GM18519 (cell line): ENCODE results near the gene MYPOP.
"Not testable (repeated sequence)": the region's sequence is repeated elsewhere in the genome, so short reads cannot be mapped to it uniquely, and the experiment has no call there.

Source experiments
- ATAC-seq: cut with Tn5 transposase; IDR thresholded peaks from one replicate; pipeline ENCODE4 v1.9.1; 2021; ENCODE audit warnings: mild to moderate bottlenecking, moderate library complexity; ENCODE audit not compliant: unreplicated experiment, low FRiP score

The MYPOP gene

DNA sequence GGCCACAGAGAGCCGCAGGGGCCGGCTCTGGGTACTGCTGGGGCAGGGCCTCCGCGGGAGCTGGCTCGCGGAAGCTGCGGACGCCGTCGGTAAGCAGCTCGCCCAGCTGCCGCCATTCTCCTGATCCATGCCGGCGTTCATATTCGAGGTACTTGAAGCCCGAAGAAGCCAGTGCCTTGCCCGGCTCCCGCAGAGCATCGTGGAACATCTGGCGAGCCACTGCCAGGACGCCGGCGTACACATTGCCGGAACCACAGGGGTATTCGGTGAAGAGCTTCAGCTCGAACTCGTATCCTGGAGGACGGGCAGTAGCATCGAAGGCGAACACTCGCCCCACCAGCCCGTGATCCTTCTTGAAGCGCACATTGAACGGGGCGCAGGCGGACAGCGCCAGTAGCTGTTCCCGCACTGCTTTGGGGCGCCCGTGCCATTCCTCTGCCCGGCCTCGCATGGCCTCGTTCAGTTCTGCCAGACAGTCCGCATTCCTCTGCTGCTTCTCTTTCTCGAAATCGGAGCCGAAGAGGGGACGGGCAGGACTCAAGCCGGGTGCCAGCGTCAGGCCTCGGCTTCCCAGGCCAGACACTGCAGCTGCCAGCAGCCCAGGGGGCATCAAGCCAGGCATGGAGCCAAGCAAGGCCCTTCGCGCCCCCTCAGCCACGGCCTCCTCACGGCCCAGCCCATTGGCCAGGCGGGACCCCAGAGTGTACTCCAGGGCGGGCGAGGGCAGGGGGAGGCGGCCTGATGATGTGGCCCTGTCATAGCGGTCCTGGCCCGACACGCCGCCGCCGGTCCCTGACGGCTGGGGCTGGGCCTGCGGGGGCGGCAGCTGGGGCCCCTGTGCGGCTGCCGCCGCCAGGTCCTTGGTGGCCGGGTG, 17.5 kb downstream of the MYPOP start:
- no peak for ATAC-seq

DNA sequence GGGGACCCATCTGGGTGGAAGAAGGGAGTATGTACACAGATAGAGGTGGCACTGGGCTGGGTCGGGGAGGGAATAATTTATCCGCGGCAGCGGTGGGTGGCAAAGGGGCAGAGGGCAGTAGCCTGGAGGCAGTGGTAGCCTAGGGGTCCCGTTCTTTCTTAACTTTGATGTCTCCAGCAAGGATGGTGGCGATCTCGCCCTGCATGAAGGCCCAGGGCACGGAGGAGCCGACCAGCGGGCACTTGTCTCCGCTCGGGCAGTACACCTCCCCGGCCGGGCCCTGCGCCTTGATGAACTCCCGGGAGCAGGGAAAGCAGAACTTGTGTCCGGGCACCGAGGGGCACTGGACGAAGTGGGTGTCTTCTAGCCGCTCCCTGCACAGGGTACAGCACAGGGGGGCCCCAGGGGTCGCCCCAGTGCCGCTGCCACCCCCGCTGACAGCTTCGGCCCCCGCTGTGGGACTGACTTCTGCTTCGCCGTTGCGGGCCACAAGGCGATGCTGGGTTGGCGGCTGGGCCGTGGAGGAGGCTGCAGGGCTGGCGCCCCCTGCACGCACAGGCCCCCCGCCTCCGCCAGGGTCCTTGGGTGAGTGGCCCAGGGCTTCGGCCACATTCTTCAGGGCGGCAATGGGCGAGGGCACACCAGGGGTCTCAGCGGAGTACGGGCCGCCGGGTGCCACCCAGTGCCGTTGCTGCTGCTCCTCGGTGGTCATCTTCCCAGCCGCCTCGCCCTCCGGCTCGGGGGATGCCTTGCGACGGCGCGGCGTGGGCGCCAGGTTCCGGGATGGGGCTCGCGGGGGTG, 18.3 kb downstream of the MYPOP start:
- ATAC-seq, result no peak

DNA sequence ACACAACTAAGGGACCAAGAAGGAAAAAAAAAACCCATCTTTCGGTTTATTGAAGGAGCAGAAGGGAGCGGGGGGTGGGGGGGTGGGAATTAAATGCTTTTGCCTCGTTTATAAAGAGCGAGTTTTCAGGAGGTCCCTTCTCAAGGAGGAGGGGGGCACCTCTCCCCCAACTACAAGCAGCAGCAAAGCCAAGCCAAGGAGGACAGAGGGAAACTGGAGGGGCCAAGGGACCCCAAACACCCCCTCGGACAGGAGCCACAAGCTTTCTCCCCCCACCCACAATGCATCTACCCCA, 18.9 kb downstream of the MYPOP start:
- ATAC-seq, result no peak

DNA sequence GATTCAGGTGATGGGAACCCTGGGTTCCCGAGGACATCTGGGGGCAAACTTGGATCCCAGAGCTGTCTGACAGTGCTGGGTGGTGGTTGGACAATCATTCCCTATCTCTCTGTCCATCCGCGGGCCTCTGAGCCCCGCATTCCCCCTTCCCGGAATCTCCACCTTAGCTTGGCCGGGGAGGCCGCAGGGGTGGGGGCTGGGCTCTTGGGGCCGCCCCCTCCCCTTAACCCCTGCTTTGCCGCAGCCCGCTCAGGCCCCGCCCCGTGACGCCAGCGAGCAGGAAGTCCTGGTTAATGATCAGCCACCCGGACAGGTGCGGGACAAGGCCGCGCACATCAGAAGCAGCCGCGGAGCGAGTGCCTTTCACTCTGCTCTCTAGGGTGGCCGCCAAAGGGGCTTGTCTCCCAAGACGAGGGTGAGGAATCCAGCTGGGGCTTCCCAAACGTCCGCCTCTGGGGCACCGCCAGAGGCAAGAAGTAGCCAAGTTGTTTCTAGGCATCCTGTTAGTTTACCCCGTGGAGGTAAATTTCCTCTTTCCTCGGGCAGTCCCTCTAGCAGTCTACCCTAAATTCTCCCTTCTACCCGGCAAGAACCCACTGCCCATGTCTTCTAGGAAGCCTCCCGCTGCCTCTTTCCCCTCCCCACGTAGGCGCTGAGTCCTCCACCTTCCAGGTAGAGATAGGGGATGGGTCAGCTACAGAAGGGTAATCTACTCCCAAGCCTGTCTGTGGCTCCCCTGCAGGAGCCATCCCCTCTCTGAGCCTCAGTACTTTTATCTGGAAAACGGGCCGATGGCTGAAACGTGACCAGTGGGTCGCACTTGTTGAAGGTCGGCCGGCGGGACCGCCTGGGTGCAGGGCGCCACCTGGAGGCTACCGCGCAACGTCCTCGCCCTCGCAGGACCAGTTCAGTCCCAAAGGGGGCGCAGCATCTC, 19.5 kb downstream of the MYPOP start:
- ATAC-seq, result no peak

DNA sequence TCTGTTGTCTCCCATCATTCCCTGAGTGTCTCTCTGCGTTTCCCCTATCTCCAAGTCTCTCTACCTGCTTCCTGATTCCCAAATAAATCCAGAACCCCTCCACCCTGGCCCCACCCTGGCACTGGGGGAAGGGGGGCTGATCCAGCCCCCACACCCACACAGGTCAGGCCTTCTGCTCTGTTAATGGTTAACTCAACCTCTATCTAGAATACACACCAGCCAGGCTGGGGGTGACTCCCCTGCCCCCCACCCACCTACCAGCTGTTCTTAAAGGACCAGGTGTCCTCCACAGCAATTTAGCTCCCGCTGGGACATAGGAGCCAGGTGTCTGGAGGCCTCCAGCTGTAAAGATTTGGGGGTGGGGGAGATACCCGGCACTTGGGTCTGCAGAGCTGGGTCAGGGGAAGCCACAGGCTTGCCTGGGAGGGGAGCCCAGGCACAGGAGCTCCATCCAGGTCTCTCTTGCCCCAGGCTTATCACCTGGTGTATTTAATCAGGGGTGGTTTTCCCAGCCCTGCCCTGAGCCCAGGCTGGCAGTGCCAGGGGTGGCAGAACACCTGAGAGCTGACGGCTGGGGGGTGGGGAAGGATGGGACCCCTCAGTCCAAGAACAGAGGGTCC, 20.4 kb downstream of the MYPOP start:
- no peak for ATAC-seq

DNA sequence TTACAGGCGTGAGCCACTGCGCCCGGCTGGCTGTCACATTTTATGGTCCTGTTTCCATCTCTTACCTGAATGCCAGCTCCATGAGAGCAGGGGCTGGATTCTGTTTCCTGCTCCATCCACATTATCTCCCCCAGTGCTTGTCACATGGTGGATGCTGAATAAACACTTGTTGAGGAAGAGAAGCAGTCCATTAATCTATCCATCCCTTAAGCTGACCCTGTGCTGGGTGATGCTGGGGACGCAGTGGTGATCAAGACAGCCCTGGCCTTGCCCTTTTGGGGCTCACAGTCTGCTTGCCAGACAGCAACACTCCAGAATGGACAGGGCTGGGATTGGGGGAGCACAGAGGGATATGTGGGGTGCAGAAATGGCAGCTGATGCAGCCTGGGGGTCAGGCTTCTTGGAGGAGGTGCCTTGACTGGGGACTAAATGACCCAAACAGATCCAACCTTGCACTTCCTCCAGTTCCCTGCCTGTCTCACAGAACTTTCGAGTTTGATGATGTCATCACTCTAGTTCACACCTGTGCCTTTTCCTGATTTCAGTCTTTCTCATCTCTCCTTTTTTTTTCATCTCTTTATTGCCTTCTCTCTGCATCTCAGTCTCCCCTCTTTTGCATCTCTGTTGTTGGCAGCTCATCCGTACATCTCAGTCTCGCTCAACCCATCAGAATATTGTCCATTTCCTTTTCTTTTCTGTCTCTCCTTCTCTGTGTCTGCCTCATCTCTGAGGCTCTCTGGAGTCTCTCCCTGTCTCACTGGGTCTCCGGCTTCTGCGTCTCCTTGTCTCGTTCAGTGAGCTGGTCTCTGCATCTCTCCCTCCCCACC, 21.1 kb downstream of the MYPOP start:
- no peak for ATAC-seq

DNA sequence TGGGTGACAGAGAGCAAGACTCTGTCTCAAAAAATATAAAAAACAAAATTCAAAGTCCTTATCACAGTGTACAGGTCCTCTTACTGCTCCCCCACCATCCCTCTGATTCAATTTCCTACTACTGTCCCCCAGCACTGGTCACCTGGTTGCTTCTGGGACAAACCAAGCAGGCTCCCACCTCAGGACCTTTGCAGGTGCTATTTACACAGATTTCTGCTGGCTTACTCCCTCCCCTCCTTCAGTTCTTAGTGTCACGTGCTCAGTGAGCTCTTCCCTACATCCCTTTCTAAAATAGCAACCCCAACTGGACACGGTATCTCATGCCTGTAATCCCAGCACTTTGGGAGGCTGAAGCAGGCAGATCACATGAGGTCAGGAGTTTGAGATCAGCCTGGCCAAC, 22.4 kb downstream of the MYPOP start:
- no peak for ATAC-seq

DNA sequence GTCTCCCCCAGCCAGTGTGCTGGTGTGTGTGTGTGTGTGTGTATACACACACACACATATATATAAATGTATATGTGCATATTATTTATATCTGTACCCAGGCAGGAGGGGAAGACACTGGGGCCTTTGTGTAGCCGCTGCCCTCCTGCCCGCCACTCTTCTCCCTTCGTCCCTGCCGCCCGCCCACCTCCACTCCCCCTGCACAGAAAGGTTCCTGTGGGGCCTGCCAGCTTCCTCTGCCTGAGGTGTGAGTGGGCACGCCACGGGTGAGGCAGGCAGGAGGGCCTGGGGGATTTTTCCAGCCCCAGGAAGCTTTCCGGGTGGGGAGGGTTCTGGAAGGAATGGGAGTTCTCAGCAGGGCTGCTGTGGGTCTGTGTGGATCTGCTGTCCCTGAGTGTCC, 23.4 kb downstream of the MYPOP start:
- ATAC-seq, result no peak

DNA sequence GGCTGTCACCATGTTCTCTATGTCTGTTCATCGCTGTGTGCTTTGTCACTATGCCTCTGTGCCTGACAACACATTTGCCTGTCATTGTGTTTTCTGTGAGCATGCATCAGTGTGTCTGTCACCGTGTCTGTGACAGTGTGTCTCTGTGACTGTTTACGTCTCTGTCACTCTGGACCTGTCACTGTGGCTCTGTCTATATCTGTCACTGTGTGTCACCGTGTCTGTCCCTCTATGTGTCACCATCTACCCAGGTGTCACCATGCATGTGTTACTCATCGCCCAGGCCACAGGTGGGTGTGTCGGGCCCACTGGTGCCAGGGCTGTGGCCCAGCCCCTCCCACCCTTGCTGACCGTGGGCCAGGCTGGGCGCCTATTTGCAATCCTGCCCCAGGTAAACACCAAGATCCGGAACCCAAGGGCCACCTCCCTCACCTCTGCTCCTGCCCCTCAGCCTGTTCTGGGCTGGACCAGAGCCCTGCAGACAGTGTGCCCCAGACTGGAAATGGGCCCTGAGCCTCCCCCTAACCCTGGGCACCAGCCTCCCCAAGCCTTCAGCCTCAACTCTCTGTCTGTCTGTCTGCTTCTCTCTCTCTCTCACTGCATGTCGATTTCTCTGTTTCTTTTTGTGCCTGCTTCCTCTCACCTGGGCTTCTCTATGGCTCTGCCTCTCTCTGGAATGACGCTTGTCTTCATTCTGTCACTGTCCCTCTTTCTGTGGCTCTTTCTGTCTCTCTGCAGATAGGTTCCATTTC, 24.2 kb downstream of the MYPOP start:
- ATAC-seq, result no peak

DNA sequence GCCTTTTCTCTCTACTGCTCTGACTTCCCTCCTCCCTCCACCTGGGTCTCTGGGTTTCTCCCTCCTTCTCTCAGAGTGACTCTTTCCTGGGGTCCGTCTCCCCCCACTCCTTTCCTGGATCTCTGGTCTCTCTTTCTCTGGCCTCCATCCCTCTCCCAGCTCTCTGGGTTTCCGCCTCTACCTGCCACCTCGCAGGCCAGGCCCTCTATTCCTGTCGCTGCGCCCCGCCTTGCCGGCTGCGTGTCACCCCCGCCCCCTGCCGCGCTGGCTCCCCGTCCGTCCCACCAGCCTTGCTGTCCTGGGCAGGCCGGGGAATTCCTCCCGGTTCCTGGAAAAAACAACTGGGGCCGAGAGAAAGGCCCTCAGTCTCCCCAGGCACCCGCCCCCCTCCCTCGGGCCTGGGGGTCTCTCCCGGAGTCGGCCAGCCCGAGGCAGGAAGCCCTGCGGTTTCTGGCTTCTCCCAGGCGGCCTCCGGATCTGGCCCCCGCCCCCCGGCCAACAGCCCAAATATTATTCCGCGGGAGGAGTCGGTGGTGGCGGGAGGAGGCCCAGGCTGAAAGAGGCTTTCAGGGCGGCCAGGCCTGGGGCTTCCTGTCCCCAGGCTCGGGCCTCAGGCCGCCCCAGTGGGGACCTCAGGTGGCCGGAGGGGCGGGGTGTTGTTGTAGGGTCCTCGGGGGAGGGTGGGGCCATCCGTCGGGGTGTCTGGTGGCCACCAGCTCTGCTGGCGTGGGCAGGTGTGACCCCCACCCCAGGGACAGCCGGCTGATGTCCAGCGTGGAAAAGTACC, 25.8 kb downstream of the MYPOP start:
- no peak for ATAC-seq

DNA sequence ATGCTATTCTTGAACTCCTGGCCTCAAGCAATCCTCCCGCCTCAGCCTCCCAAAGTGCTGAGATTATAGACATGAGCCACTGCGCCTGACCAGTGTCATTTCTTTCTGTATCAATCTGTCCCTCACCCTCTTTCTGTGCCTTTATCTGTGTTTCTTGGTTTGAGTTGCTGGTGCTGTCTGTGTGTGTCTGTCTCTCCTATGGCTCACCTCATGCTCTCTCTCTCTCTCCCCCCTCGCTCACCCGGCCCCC, 26.3 kb downstream of the MYPOP start:
- ATAC-seq, result no peak

DNA sequence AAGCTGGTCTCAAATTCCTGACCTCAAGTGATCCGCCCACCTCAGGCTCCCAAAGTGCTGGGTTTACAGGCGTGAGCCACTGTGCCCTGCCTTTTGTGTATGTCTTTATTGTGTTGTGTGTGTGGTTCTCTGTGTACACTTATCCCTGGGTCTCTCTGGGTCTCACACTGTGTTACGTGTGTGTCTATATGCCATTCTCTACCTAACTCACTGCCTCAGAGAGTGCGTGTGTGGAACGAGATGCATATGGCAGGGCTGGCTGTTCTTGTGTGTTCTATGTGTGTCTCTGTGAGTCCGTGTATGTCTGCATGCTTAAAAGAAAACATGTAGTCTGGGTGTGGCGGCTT, 27.8 kb downstream of the MYPOP start:
- ATAC-seq, result no peak

DNA sequence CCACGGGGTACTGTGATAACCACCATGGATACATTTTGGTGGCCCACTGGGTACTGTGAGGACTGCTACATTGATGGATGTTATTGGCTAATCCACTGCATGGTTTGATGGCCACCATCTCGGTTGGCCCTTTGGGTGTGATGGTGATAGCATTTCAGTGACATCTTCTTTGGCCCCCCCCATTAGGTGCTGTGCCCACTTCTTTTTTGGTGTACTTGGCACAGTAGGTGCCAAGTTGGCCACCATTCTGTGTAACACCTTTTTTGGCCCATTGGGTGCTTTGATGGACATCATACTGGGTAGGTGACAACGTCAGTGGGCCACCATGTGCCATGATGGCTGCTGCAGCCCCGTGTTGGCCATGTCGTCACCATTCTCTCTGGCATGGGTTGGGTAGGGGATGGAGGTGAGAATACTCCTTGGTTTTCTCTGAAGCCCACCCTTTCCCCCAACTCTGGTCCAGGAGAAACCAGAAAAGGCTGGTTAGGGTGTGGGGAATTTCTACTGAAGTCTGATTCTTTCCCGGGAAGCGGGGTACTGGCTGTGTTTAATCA, 29.1 kb downstream of the MYPOP start:
- no peak for ATAC-seq

DNA sequence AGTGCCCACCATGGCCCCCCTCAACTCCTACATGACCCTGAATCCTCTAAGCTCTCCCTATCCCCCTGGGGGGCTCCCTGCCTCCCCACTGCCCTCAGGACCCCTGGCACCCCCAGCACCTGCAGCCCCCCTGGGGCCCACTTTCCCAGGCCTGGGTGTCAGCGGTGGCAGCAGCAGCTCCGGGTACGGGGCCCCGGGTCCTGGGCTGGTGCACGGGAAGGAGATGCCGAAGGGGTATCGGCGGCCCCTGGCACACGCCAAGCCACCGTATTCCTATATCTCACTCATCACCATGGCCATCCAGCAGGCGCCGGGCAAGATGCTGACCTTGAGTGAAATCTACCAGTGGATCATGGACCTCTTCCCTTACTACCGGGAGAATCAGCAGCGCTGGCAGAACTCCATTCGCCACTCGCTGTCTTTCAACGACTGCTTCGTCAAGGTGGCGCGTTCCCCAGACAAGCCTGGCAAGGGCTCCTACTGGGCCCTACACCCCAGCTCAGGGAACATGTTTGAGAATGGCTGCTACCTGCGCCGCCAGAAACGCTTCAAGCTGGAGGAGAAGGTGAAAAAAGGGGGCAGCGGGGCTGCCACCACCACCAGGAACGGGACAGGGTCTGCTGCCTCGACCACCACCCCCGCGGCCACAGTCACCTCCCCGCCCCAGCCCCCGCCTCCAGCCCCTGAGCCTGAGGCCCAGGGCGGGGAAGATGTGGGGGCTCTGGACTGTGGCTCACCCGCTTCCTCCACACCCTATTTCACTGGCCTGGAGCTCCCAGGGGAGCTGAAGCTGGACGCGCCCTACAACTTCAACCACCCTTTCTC, 30.1 kb downstream of the MYPOP start:
- no peak for ATAC-seq

DNA sequence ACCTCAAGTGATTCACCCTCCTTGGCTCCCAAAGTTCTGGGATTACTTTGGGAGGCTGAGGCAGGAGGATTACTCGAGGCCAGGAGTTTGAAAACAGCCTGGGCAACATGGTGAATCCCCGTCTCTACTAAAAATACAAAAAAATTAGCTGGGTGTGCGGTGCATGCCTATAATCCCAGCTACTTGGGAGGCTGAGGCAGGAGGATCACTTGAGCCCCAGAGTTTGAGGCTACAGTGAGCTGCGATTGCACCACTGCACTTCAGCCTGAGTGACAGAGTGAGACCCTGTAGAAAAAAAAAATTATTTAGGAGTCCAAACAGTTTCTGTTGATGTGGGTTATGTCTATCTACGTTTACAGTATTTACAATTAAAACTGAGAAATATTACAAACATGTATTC, 31.6 kb downstream of the MYPOP start:
- ATAC-seq, result no peak

DNA sequence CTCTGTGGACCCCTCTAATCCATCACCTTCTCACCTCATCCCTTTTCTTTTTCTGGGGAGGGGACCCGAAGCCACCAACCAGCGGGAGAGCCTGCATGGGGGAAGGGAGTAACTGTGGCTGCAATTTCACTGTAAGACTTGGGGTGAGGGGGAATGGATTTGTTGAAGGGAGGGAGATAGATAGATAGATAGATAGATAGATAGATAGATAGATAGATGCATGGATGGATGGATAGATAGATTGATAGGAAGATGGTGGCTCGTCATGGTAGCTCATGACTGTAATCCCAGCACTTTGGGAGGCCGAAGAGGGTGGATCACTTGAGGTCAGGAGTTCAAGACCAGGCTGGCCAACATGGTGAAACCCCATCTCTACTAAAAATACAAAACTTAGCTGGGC, 35.2 kb downstream of the MYPOP start:
- not testable (repeated sequence) for ATAC-seq

DNA sequence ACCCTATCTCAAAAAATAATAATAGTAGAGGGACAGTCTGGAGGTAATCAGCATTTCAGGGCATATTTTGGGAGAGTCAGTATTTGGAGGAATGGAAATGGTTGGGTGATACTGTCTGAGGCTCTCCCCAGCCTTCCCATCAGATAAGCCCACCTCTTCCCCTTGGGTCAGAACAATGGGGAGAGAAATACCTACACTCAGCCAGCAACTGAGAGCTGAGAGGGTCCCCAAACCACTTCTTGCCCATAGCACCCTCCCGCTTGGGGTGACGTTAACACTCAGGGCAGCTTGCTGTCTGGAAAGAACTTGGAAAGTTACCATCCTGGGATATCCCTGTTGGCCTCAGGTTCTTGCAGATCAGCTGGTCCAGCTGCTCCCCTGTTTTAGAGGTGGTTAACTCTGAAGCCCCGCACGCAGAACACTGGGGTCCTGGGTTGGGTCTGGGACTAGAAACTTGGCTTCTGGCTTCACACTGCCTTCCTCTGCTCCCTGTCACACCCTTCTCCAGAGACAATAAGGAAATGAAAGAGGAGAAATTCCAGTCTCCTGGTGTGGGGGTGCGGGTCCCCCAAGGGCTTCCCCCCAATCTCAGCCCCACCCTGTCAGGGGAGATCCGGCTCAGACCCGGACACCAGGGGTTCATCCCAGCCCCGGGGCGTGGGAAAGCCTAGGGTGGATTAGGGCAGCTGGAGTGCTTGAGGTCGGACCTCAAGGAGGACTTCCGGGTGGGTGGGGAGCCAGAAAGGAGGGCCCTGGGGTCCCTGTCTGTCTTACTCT, 35.8 kb downstream of the MYPOP start:
- no peak for ATAC-seq
